Aorta (tissue), 5 donors: ENCODE results near the gene FFAR1. TPM values are rescaled to one million over a fixed set of nuclear protein-coding genes. Genes with fewer than 3 reads are reported as not detected.
"Not testable (repeated sequence)": the region's sequence is repeated elsewhere in the genome, so short reads cannot be mapped to it uniquely, and the experiment has no call there.

Experiments used
- ATAC-seq: fragments of 200-7000 bp; cut with Tn5 transposase; one replicate; pipeline ENCODE4 v1.9.1; 2022; ENCODE audit warnings: moderate library complexity; ENCODE audit not compliant: low FRiP score
- DNase-seq, 2 donors: peaks; one replicate each; pipeline ENCODE4 v3.0.0-alpha.2; 2020
- H3K27ac ChIP-seq, 2 donors: one replicate each; pipeline ENCODE4 v1.5.1; 2013; ENCODE audit warnings: low read length in 2 of 2, mild to moderate bottlenecking in 2 of 2, moderate library complexity in 2 of 2, control low read depth in 1 of 2, inconsistent platforms in 1 of 2, low read depth in 1 of 2
- H3K27me3 ChIP-seq, 2 donors: one replicate each; pipeline ENCODE4 v1.6.1; 2013; ENCODE audit warnings: control low read depth in 1 of 2, low read length in 1 of 2, mild to moderate bottlenecking in 1 of 2, moderate library complexity in 1 of 2; ENCODE audit not compliant: insufficient read depth in 2 of 2, control insufficient read depth in 1 of 2
- H3K36me3 ChIP-seq, 2 donors: one replicate each; pipeline ENCODE4 v1.6.1; 2013; ENCODE audit warnings: control low read depth in 1 of 2, low read length in 1 of 2, mild to moderate bottlenecking in 1 of 2; ENCODE audit not compliant: insufficient read depth in 2 of 2, control insufficient read depth in 1 of 2
- H3K4me1 ChIP-seq, 2 donors: one replicate each; pipeline ENCODE4 v1.6.1; 2013; ENCODE audit warnings: low read length in 2 of 2, control low read depth in 1 of 2, mild to moderate bottlenecking in 1 of 2, moderate library complexity in 1 of 2; ENCODE audit not compliant: insufficient read depth in 2 of 2, control insufficient read depth in 1 of 2
- H3K4me3 ChIP-seq, 2 donors: one replicate each; pipeline ENCODE4 v1.5.1; 2013; ENCODE audit warnings: low read length in 2 of 2, control low read depth in 1 of 2, mild to moderate bottlenecking in 1 of 2
- H3K9me3 ChIP-seq: one replicate; pipeline ENCODE4 v1.6.1; 2013; ENCODE audit warnings: mild to moderate bottlenecking, low read length; ENCODE audit not compliant: control insufficient read depth
- WGBS, 2 donors: extraction: QIAGEN DNeasy Blood & Tissue Kit; methylation state at CpG; one replicate each; pipeline ENCODE4 v1.1.7; 2013; 5-methylcytosine and 5-hydroxymethylcytosine counted together
- intact Hi-C, 2 donors: fragments of 100-400 bp; cut with DNase I; formaldehyde crosslinking; loops; one replicate each; pipeline versions ENCODE4 v1.14.2 to v1.15.0; 2022
- polyA plus RNA-seq, 2 donors: library from polyadenylated mRNA; stranded (reverse); fragments of 200-250 nt; gene quantifications; one replicate each; pipeline ENCODE4 v1.2.3, GENCODE V29; 2013
- total RNA-seq, 2 donors: library from RNA; stranded (reverse); fragmentation: NEBNext Ultra II Directional; extraction: Animal tissue kit (Norgen Biotek cat#: 25700); gene quantifications; one replicate each; pipeline ENCODE4 v1.2.1, GENCODE V29; 2021
- donor health status: healthy with polysubstance abuse.
- donor health status: Bipolar disorder and iron deficiency.
- donor health status: DM: no; HTN: no; CAD: no.
- donor health status: DM: no; HTN: no; CAD: no.
- donor health status: DM: yes; HTN: yes; CAD: no.

The FFAR1 gene
- total and polyA plus RNA-seq, 4 donors = not detected

GRCh38 chr19:35352177-35352447 lies 4.4 kb downstream of the FFAR1 start:
- H3K9me3 ChIP-seq = no peaks in the 10 kb centered on the region
- no peak for ATAC-seq
- H3K4me3 ChIP-seq = no peak overlapping the region
- no peaks in the 10 kb centered on the region for H3K4me1 ChIP-seq
- H3K36me3 ChIP-seq = no peaks in the 10 kb centered on the region
- no peaks in the 10 kb centered on the region for H3K27me3 ChIP-seq
- no peak for DNase-seq
- intact Hi-C loops = no loop called here
- WGBS, 2 donors = 81 to 86% methylated on average over 18 of the region's 18 CpGs
- H3K27ac ChIP-seq = no peak overlapping the region

DNA sequence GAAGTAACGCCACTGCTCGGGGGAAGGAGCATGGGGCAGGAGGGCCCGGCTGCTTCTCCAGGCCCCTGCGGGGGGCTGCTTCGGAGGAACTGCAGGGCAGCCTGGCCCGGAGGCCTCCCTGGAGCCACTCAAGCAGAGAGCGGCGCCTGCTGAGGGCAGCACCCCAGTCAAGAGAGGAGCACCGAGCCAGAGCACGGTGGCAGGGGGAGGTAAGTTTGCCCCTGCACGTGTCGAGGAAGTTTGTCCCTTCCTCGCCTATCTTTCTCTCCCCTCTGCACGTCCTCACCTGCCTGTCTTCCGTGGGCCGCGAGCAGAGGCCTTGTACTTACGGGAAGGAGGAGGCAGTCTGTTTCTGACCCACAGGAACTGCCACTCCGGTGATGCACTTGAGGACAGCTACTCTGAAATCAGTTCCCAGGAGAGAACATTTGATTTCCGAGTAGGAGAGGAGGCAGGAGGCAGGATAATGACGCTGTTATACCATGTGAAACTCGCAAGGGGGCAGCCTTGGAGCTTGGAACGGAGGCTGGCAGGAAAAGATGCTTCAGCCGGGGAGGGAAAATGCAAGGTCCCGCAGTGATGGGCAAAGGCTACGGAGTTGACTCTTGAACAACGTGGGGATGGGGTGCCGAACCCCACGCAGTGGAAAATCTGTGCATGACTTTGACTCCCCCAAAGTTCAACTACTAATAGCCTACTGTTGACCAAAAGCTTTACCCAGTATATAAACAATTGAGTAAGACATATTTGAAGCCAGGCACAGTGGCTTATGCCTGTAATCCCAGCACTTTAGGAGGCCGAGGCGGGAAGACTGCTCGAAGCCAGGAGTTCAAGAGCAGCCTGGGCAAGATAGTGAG lies 5.0 kb downstream of the FFAR1 start:
- Histone ChIP-seq H3K27ac (no peak overlapping the region), H3K4me1 (no peaks in the 10 kb centered on the region), H3K27me3 (no peaks in the 10 kb centered on the region), H3K9me3 (no peaks in the 10 kb centered on the region), H3K4me3 (no peak overlapping the region), H3K36me3 (no peaks in the 10 kb centered on the region)
- intact Hi-C loops = no loop called here
- DNase-seq (peak; percentile 67 to 74), ATAC-seq (peak; percentile 62)
- 30 to 35% methylated on average over 32 of the region's 32 CpGs for WGBS, 2 donors

DNA sequence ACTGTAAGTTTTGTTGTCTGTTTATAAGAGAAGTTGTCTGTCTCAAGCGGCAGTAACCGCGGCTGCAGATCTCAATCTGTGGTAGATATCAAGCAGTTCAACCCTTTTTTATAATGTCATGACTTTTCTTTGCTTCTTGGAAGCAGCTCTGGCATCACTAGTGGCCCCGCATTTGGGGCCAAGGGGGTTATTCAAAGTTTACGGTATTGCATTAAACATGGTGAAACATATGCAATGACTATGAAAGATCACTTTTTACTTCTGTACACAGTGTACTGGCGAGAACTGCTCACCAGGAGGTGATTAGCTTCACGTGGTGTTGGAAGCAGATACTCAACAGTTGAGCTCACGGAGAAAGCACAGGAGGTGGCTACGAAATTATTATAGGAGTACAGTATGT lies 5.9 kb downstream of the FFAR1 start:
- intact Hi-C loops = no loop called here
- H3K36me3 ChIP-seq = no peaks in the 10 kb centered on the region
- no peaks in the 10 kb centered on the region for H3K9me3 ChIP-seq
- WGBS, 2 donors = 66 to 70% methylated on average over 9 of the region's 9 CpGs
- no peaks in the 10 kb centered on the region for H3K4me1 ChIP-seq
- no peaks in the 10 kb centered on the region for H3K27me3 ChIP-seq
- peak in 1 of 2 donors; percentile 9 for DNase-seq
- H3K4me3 ChIP-seq = no peak overlapping the region
- no peak for ATAC-seq
- H3K27ac ChIP-seq = no peak overlapping the region

DNA sequence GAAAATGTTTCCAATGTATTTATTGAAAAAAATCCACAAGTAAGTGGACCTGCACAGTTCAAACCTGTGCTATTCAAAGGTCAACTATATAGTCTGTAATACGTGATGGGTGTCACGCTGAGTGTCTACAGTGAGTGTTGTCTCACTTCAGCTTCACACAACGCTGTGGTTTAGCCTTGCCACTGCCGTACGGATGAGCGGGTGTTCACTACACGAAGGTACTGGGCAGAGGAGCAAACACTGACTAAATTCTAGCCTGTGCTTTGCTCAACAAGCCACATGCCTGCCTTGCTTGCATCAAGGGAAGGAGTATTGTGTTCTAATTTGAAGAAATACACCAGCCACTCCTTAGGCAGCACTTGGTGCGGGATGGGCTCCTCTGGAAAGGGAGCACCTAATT lies 7.2 kb downstream of the FFAR1 start:
- WGBS, 2 donors = 75 to 80% methylated on average over 8 of the region's 8 CpGs
- no peaks in the 10 kb centered on the region for H3K4me1 ChIP-seq
- intact Hi-C loops = no loop called here
- no peaks in the 10 kb centered on the region for H3K36me3 ChIP-seq
- DNase-seq = peak in 1 of 2 donors; percentile 47
- H3K27me3 ChIP-seq = no peaks in the 10 kb centered on the region
- H3K27ac ChIP-seq = no peak overlapping the region
- ATAC-seq = no peak
- no peak overlapping the region for H3K4me3 ChIP-seq
- H3K9me3 ChIP-seq = no peaks in the 10 kb centered on the region

- no peak for ATAC-seq
- Histone ChIP-seq H3K4me1 (no peaks in the 10 kb centered on the region), H3K4me3 (no peak overlapping the region), H3K27ac (no peak overlapping the region), H3K9me3 (no peaks in the 10 kb centered on the region), H3K36me3 (no peaks in the 10 kb centered on the region), H3K27me3 (no peaks in the 10 kb centered on the region)
- intact Hi-C loops = no loop called here
- WGBS, 2 donors = 23 to 29% methylated on average over 6 of the region's 6 CpGs
- no peak for DNase-seq
Observed at GRCh38 chr19:35355791-35356460, 8.2 kb downstream of the FFAR1 start.

- no peaks in the 10 kb centered on the region for H3K27me3 ChIP-seq
- no peak for ATAC-seq
- intact Hi-C loops = no loop called here
- no peak within 1 kb of the TSS for H3K4me3 ChIP-seq
- DNase-seq = peak; percentile 76 to 84
- H3K27ac ChIP-seq = no peak within 1 kb of the TSS
- H3K36me3 ChIP-seq = no peaks in the 10 kb centered on the region
- no peaks in the 10 kb centered on the region for H3K9me3 ChIP-seq
- WGBS, 2 donors = 48 to 50% methylated on average over 18 of the region's 18 CpGs
- no peaks in the 10 kb centered on the region for H3K4me1 ChIP-seq
Observed at GRCh38 chr19:35357867-35358573, 10.3 kb downstream of the FFAR1 start, which contains the start of gene FFAR3. Gene FFAR3, plus strand, starts transcription at chr19:35358460. Its CDS starts 431 bp downstream, at chr19:35358891.

DNA sequence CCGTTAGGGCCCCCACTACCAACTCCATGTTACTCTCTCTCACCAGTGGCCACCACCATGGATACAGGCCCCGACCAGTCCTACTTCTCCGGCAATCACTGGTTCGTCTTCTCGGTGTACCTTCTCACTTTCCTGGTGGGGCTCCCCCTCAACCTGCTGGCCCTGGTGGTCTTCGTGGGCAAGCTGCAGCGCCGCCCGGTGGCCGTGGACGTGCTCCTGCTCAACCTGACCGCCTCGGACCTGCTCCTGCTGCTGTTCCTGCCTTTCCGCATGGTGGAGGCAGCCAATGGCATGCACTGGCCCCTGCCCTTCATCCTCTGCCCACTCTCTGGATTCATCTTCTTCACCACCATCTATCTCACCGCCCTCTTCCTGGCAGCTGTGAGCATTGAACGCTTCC lies 11.1 kb downstream of the FFAR1 start:
- intact Hi-C loops, H3K4me1 ChIP-seq, H3K4me3 ChIP-seq, ATAC-seq, H3K36me3 ChIP-seq, DNase-seq, H3K9me3 ChIP-seq, H3K27me3 ChIP-seq, H3K27ac ChIP-seq: not testable (repeated sequence)
- 62 to 67% methylated on average over 5 to 11 of the region's 16 CpGs for WGBS, 2 donors

DNA sequence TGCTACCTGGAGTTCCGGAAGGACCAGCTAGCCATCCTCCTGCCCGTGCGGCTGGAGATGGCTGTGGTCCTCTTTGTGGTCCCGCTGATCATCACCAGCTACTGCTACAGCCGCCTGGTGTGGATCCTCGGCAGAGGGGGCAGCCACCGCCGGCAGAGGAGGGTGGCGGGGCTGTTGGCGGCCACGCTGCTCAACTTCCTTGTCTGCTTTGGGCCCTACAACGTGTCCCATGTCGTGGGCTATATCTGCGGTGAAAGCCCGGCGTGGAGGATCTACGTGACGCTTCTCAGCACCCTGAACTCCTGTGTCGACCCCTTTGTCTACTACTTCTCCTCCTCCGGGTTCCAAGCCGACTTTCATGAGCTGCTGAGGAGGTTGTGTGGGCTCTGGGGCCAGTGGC lies 11.7 kb downstream of the FFAR1 start:
- WGBS, 2 donors = 85 to 91% methylated on average over 16 to 21 of the region's 21 CpGs
- DNase-seq, H3K4me1 ChIP-seq, H3K27ac ChIP-seq, H3K4me3 ChIP-seq, H3K36me3 ChIP-seq, intact Hi-C loops, H3K27me3 ChIP-seq, ATAC-seq, H3K9me3 ChIP-seq: not testable (repeated sequence)
